Activated CD4-positive, alpha-beta memory T cell treated with anti-CD3 and anti-CD28 coated beads for 36 hours (primary cell): ENCODE data around the gene PSMD3. TPM values are rescaled to one million over a fixed set of nuclear protein-coding genes. Genes with fewer than 3 reads are reported as not detected.

Source experiments
- CTCF ChIA-PET: fragments of 350-600 bp; sonication (Branson Sonifier 250); formaldehyde crosslinking; loops from one replicate; lab custom pipeline; 2021; ENCODE audit warnings: antibody characterized with exemption, inconsistent platforms; lab: Charles Lee
- POLR2A ChIA-PET: fragments of 350-600 bp; sonication (Branson Sonifier 250); formaldehyde crosslinking; loops from one replicate; lab custom pipeline; 2021; ENCODE audit warnings: antibody characterized with exemption; lab: Charles Lee
- DNase-seq: peaks from one replicate; pipeline ENCODE4 v3.0.0-alpha.2; 2020
- H3K27ac Mint-ChIP-seq: one replicate; pipeline ENCODE4 v1.8.0; 2021; ENCODE audit warnings: mixed read lengths
- H3K27me3 Mint-ChIP-seq: one replicate; pipeline ENCODE4 v1.8.0; 2021; ENCODE audit warnings: mixed read lengths
- H3K36me3 Mint-ChIP-seq: one replicate; pipeline ENCODE4 v1.8.0; 2021; ENCODE audit warnings: mixed read lengths
- H3K4me1 Mint-ChIP-seq: one replicate; pipeline ENCODE4 v1.8.0; 2021; ENCODE audit warnings: low read depth, mixed read lengths
- H3K4me3 Mint-ChIP-seq: one replicate; pipeline ENCODE4 v1.8.0; 2021; ENCODE audit warnings: mild to moderate bottlenecking, mixed read lengths
- H3K9me3 Mint-ChIP-seq: one replicate; pipeline ENCODE4 v1.8.0; 2021; ENCODE audit warnings: mixed read lengths
- intact Hi-C: fragments of 100-400 bp; cut with micrococcal nuclease; formaldehyde crosslinking; loops from one replicate; pipeline ENCODE4 v1.15.1; 2023
- total RNA-seq, 2 experiments: library from RNA; stranded (reverse); gene quantifications; one replicate each; pipeline ENCODE4 v1.2.3, GENCODE V29; 2021

The PSMD3 gene
- total RNA-seq, 2 experiments from 2014 or later = 120 to 124 TPM

DNA sequence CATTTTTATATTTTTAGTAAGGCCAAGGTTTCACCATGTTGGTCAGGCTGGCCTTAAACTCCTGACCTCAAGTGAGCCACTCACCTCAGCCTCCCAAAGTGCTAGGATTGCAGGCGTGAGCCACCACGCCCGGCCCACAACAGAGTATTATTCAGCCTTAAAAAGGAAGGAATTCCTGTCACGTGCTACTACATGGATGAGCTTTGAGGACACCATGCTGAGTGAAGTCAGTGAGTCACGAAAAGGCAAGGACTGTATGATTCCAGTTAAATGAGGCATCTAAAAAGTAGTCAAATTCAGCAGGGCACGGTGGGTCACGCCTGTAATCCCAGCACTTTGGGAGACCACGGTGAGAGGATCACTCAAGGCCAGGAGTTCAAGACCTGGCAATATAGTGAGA, 44.3 kb downstream of the PSMD3 start:
- ChIA-PET CTCF (interaction anchor here (1.3 to 6.3 kb wide), 6 partner anchors 10 to 402 kb away, joined by 3 to 85 read pairs (median 31); partner anchors contain the start of gene CSF3), POLR2A (no interaction called here)
- H3K36me3 Mint-ChIP-seq = peaks cover 42% of the 10 kb centered on the region
- H3K27ac Mint-ChIP-seq = no peak overlapping the region
- DNase-seq = no peak
- H3K4me1 Mint-ChIP-seq = peaks cover 21% of the 10 kb centered on the region
- H3K4me3 Mint-ChIP-seq = no peak overlapping the region
- no peaks in the 10 kb centered on the region for H3K27me3 Mint-ChIP-seq
- no peaks in the 10 kb centered on the region for H3K9me3 Mint-ChIP-seq
- intact Hi-C loops = loop anchor here (5.0 to 10.0 kb wide), 2 partner anchors 87 to 150 kb away; partner anchors contain the start of gene RAPGEFL1

DNA sequence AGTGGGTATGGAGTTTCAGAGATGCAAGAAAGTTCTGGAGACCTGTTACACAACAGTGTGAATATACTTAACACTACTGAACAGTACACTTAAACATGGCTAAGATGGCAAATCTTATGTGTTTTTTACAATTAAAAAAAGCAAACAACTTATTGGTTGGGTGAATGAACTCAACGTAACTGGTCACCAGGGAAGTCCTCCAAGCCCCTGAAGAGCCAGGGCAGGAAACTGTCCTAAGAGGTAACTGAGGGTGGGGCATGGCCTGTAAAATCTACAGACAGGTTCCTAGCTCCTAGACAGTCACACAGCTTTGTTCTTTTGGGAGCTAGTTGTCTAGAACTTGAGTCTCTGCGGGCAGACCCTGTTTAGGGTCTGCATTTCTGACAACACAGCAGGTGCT, 45.0 kb downstream of the PSMD3 start:
- Mint-ChIP-seq H3K36me3 (peaks cover 38% of the 10 kb centered on the region), H3K27ac (no peak overlapping the region), H3K27me3 (no peaks in the 10 kb centered on the region), H3K4me3 (no peak overlapping the region), H3K9me3 (no peaks in the 10 kb centered on the region), H3K4me1 (peaks cover 21% of the 10 kb centered on the region)
- ChIA-PET POLR2A (no interaction called here), CTCF (interaction anchor here (0.8 to 6.3 kb wide), 12 partner anchors 10 to 402 kb away, joined by 3 to 85 read pairs (median 7); partner anchors contain the start of gene CSF3)
- DNase-seq = no peak
- intact Hi-C loops = loop anchor here (5.0 to 10.0 kb wide), 2 partner anchors 87 to 149 kb away; partner anchors contain the start of gene RAPGEFL1

DNA sequence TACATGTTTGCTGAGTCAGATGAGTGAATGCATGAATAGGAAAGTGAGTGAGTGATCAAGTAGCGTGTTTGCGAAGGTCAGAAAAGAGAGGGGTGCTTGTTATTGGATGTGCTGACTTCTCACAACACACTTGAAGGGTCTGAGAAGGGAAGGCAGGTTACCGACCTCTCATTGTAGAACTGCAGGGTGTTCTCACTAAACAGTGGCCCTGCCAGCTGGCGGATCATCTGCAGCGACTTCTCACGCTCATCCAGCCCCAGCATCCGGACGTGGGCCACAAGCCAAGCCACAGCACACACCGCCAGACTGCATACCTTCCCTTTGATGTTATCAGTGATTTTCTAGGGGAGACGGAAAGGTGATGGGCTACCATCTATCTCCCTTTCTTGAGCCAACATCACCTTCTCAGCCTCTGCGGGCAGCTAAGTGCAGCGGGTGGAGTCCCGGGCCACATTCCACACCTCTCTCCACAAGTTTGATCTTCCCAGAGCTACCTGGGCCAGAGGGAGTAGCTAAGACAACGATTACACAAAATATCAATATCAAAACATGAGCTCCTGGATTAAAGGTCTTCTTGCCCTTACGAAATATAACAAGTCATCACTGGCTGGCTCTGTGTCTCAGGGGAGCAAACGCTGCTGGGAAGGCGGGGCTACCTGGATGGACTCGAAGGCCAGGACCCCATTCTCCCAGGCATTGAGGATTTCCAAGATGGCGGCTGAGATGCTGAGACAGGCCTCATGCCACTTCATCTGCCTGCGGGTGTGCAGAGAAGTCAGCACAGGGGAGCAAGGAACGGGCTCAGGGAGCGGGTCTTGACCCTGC, 45.6 kb downstream of the PSMD3 start:
- DNase-seq = peak; percentile 53
- intact Hi-C loops = loop anchor here (5.0 to 10.0 kb wide), 2 partner anchors 86 to 149 kb away; partner anchors contain the start of gene RAPGEFL1
- peaks cover 41% of the 10 kb centered on the region for H3K36me3 Mint-ChIP-seq
- CTCF ChIA-PET = interaction anchor here (0.6 to 6.3 kb wide), 23 partner anchors 11 to 403 kb away, joined by 3 to 85 read pairs (median 6); partner anchors contain the start of genes CSF3, MED24, PSMD3 and THRA
- H3K9me3 Mint-ChIP-seq = no peaks in the 10 kb centered on the region
- peaks cover 21% of the 10 kb centered on the region for H3K4me1 Mint-ChIP-seq
- H3K27me3 Mint-ChIP-seq = no peaks in the 10 kb centered on the region
- no peak overlapping the region for H3K4me3 Mint-ChIP-seq
- POLR2A ChIA-PET = interaction anchor here (0.6 kb wide), 1 partner anchor 81 kb away, joined by 3 read pairs; no protein-coding TSS in a partner anchor
- H3K27ac Mint-ChIP-seq = no peak overlapping the region

DNA sequence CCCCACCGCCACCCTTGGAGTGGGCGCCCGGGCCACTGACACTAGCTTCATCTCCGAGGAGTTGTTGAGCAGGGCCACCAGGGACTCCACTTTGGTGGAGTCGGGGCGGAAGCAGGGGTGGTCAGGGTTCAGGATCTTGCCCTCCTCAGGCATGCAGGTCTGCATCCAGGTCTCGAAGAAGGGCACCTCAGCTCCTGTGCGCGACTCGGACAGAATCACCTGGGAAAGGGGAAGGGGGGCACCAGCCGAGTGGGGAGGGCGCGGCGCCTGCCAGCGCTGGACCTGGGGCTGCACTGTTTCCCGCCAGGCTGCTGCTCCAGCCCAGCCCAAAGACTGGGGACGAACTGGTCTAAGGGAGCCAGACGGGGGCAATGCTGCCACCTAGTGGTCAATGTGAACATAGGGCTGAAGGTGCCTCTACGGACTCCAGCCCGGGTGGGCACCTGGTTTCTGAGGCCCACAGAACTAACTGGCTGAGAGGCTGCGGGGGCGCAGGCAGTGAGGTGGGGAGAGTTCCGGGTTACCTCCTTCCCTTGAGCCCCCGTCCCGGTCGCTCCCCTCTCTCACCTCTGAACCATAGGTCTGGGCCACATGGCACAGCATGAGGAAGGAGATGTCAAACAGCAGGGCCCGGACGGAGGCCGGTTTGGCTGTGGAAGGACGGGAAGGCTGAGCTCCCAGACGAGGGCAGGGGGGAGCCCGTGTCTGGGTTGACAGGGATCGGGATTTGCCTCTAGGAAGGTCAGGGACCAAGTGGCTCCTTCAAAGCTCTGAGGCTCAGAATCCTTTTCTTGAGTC, 46.4 kb downstream of the PSMD3 start:
- intact Hi-C loops = loop anchor here (5.0 to 10.0 kb wide), 2 partner anchors 85 to 148 kb away; partner anchors contain the start of gene RAPGEFL1
- POLR2A ChIA-PET = interaction anchor here (0.6 kb wide), 1 partner anchor 80 kb away, joined by 3 read pairs; no protein-coding TSS in a partner anchor
- Mint-ChIP-seq H3K4me1 (peaks cover 21% of the 10 kb centered on the region), H3K27ac (no peak overlapping the region), H3K9me3 (no peaks in the 10 kb centered on the region), H3K4me3 (no peak overlapping the region), H3K36me3 (peaks cover 43% of the 10 kb centered on the region), H3K27me3 (no peaks in the 10 kb centered on the region)
- CTCF ChIA-PET = interaction anchor here (0.6 to 6.3 kb wide), 44 partner anchors 10 to 627 kb away, joined by 3 to 85 read pairs (median 4); partner anchors contain the start of genes CSF3, MED24, MIEN1 and NR1D1
- peak; percentile 82 for DNase-seq

DNA sequence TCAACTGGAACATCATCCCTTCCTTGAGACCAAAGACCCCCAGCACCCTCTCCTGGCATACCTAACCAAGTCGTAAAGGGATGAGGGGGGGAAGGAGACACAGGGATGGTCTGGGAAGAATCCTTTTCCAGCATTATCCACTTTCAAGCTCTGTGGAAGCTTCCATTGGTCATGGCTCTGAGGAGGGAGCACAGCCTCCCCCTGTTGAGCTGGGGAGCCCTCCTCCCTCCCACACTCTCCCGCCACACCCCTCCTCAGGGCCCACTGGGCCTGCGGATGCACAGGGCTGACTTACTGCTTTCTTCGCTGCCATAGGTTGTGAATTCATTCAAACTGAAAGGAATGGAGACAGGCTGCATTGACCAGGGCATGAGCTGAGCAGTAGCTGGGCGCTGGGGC, 47.0 kb downstream of the PSMD3 start:
- ChIA-PET CTCF (interaction anchor here (0.6 to 6.3 kb wide), 35 partner anchors 9 to 627 kb away, joined by 3 to 85 read pairs (median 4); partner anchors contain the start of genes CSF3, MIEN1, NR1D1 and PSMD3), POLR2A (interaction anchor here (0.6 kb wide), 1 partner anchor 147 kb away, joined by 3 read pairs; no protein-coding TSS in a partner anchor)
- H3K27ac Mint-ChIP-seq = no peak overlapping the region
- H3K9me3 Mint-ChIP-seq = no peaks in the 10 kb centered on the region
- H3K4me1 Mint-ChIP-seq = peaks cover 21% of the 10 kb centered on the region
- no peaks in the 10 kb centered on the region for H3K27me3 Mint-ChIP-seq
- no peak overlapping the region for H3K4me3 Mint-ChIP-seq
- intact Hi-C loops = loop anchor here (5.0 to 10.0 kb wide), 2 partner anchors 85 to 147 kb away; partner anchors contain the start of gene RAPGEFL1
- no peak for DNase-seq
- H3K36me3 Mint-ChIP-seq = peaks cover 44% of the 10 kb centered on the region

DNA sequence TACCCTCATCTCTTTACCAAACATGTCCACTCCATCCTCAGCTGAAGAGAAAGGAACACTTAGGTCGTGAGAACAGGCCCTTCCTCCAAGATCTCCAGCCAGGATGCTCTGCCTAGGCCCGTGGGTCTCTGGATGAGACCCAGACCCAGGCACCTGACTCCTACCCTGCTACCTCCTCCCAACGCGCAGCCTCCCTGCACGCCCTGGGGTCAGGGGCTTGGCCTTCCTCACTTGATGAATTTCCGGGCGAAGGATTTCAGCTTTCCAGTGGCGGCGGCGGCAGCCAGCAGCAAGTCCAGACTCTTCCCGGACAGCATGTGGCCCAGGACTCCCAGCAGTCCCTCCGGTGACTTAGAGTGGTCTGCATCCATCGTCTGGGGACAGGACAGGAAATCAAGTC, 48.0 kb downstream of the PSMD3 start:
- Mint-ChIP-seq H3K36me3 (peaks cover 43% of the 10 kb centered on the region), H3K4me3 (no peak overlapping the region), H3K4me1 (peaks cover 21% of the 10 kb centered on the region), H3K27ac (no peak overlapping the region), H3K27me3 (no peaks in the 10 kb centered on the region), H3K9me3 (no peaks in the 10 kb centered on the region)
- no peak for DNase-seq
- POLR2A ChIA-PET = no interaction called here
- CTCF ChIA-PET = interaction anchor here (0.8 to 6.3 kb wide), 8 partner anchors 13 to 182 kb away, joined by 3 to 85 read pairs (median 6); partner anchors contain the start of genes CSF3 and PSMD3
- intact Hi-C loops = loop anchor here (5.0 to 10.0 kb wide), 2 partner anchors 84 to 146 kb away; partner anchors contain the start of gene RAPGEFL1

DNA sequence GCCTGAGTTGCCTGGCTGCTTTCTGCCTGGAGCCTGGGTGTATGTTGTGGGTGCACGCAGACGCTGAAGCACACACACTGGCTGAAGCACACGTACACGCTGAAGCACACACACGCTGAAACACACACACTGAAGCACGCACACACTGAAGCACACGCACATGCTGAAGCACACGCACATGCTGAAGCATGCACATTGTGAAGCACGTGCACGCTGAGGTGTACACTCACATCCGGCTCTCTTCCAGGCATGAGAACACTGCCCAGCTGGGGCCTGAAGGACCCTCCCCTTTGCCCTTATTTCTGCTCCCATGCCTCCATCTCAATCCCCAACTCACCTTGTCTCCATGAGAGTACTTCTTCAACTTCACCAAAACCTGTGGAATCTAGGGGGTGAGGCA, 51.1 kb downstream of the PSMD3 start:
- Mint-ChIP-seq H3K9me3 (no peaks in the 10 kb centered on the region), H3K4me1 (peaks cover 5% of the 10 kb centered on the region), H3K36me3 (peaks cover 34% of the 10 kb centered on the region), H3K4me3 (no peak overlapping the region), H3K27me3 (no peaks in the 10 kb centered on the region), H3K27ac (no peak overlapping the region)
- ChIA-PET POLR2A (no interaction called here), CTCF (interaction anchor here (1.1 kb wide), 1 partner anchor 16 kb away, joined by 6 read pairs; the partner anchor contains the start of gene CSF3)
- intact Hi-C loops = no loop called here
- no peak for DNase-seq

DNA sequence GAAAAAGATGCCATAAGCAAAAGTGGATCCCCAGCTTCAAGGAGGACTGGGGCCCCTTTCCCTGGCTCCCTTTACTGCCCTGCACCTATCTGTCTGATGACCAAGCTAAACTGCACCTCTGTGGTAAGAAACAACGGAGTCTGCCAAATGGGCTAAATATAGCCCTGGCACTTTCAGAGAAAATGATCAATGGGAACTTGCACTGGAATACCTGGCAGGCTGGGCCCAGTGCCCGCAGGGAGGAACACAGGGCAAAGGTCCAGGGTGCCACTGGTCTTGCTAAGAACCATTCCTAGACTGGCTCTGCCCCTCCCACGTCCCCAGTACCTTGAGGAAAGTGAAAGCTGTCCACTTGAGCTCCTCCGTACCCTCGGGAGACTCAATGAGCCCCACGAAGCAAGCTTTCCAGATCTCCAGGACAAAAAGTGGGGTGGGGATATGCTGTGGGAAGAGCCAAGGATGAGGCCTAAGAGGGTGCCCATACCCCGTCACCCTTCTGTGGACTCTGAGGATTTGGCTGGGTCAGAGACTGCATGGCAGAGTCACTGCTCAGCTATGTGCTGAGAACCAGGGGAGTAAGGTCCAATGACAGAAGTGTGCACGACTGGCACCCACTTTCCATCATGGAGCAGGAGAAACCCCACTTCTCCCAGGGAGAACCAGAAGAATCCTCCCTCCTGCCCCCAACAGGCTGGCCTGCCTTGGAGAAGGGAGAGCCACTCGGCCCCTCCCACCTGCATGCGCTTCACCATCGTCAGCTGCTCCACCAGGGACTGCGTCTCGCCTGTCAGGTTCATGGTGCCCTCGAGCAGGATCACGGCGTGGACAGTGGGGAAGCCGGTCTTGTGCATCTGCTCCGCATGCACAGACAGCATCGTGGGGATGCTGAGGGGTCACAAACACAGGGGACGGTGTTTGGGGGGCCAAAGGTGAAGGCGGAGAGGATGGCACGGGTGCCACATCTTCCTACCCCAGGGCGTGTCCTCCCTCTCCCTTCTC, 52.0 kb downstream of the PSMD3 start:
- peaks cover 29% of the 10 kb centered on the region for H3K36me3 Mint-ChIP-seq
- CTCF ChIA-PET = interaction anchor here (1.1 kb wide), 1 partner anchor 17 kb away, joined by 6 read pairs; the partner anchor contains the start of gene CSF3

DNA sequence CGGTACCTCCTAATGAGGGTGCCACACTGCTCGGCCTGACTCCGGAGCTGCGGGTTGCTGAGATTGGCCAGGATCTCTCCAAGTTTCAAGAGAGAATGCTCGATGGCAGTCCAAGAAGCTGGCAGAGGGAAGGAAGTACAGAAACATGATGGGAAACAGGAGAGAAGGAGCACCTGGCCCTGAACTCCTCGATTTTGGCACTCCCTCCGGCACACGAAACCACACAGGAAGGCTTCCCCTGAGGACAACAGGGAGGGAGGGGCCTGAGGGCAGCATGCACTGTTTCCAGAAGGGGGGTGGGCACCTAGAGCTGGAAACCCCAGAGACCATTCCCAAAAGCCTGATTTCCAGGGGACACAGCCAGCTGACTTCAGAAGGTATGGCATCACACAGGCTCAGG, 52.7 kb downstream of the PSMD3 start:
- no peaks in the 10 kb centered on the region for H3K9me3 Mint-ChIP-seq
- H3K27me3 Mint-ChIP-seq = no peaks in the 10 kb centered on the region
- H3K4me1 Mint-ChIP-seq = no peaks in the 10 kb centered on the region
- H3K4me3 Mint-ChIP-seq = no peak overlapping the region
- ChIA-PET CTCF (no interaction called here), POLR2A (no interaction called here)
- peaks cover 28% of the 10 kb centered on the region for H3K36me3 Mint-ChIP-seq
- H3K27ac Mint-ChIP-seq = no peak overlapping the region
- no peak for DNase-seq
- intact Hi-C loops = no loop called here

More for the DNA sequence above, 52.0 kb downstream of the PSMD3 start:
- Mint-ChIP-seq H3K9me3 (no peaks in the 10 kb centered on the region), H3K4me1 (no peaks in the 10 kb centered on the region), H3K27ac (no peak overlapping the region), H3K27me3 (no peaks in the 10 kb centered on the region), H3K4me3 (no peak overlapping the region)
- intact Hi-C loops = no loop called here
- POLR2A ChIA-PET = no interaction called here
- DNase-seq = no peak

DNA sequence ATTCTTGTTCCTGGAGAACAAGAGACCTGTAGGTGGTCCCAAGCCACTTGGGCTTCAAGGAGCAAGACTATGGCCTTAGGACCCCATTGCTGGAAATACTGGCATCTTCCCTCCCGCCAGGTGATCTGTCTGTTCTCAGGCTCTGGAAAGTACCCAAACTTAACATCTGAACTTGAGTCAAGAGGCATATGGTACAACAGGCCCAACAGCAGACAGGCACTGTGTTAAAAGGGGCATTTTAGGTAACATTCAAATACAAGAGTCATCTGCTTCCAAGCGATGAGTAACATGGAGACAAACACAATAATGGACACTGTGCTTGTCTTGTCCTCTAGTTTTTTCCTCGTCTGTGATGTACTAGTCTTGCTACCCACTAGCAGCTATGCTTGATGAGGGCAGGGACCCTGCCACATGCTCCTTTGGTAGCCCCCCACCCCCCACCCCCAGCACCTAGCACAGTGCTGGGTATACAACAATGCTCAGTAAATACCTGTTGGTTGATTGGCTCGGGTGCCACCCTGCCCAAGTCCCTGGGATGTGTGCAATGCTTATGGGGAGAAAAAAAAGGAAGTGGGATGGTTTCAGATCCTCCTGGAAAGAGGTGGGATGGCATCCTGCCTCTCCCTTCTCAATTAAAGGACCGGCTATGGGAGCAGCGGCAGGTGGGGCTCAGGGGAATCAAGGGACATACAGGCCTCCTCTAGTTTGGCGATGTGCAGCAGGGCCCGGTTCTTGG, 54.0 kb downstream of the PSMD3 start:
- no peaks in the 10 kb centered on the region for H3K4me1 Mint-ChIP-seq
- intact Hi-C loops = no loop called here

More for the DNA sequence above, 54.0 kb downstream of the PSMD3 start:
- Mint-ChIP-seq H3K27ac (no peak overlapping the region), H3K36me3 (peaks cover 22% of the 10 kb centered on the region), H3K4me3 (no peak overlapping the region), H3K9me3 (no peaks in the 10 kb centered on the region), H3K27me3 (no peaks in the 10 kb centered on the region)
- CTCF ChIA-PET = interaction anchor here (0.8 to 2.2 kb wide), 5 partner anchors 20 to 134 kb away, joined by 3 to 10 read pairs (median 3); partner anchors contain the start of gene MED24
- POLR2A ChIA-PET = no interaction called here
- no peak for DNase-seq
